Heart right ventricle (tissue), 16 donors: ENCODE measurements around the gene MBNL1. TPM values are rescaled to one million over a fixed set of nuclear protein-coding genes. Genes with fewer than 3 reads are reported as not detected.
A peak's percentile ranks its signal among the peaks of the same experiment; 100 is the strongest.

Experiments
- ATAC-seq, 8 donors: fragments of 200-7000 bp; cut with Tn5 transposase; one replicate each; pipeline ENCODE4 v1.9.1; 2020; ENCODE audit warnings: mild to moderate bottlenecking in 8 of 8, moderate library complexity in 8 of 8, moderate number of reproducible peaks in 1 of 8
- DNase-seq, 2 donors: peaks; one replicate each; pipeline ENCODE4 v3.0.0-alpha.2; 2020
- H3K27ac ChIP-seq, 10 donors: fragments of 200-600 bp; sonication (generic) in 2 of 10; one replicate each; pipeline versions ENCODE4 v1.5.0 to v1.8.0; 2020 to 2022; ENCODE audit warnings: mild to moderate bottlenecking in 3 of 10
- H3K27me3 ChIP-seq, 7 donors: fragments of 200-600 bp; one replicate each; pipeline ENCODE4 v1.8.0; 2021 to 2022; ENCODE audit warnings: mild to moderate bottlenecking in 2 of 7
- H3K36me3 ChIP-seq, 9 donors: fragments of 200-600 bp; sonication (generic) in 1 of 9; one replicate each; pipeline versions ENCODE4 v1.5.0 to v1.8.0; 2020 to 2022; ENCODE audit warnings: mild to moderate bottlenecking in 2 of 9
- H3K4me1 ChIP-seq, 9 donors: fragments of 200-600 bp; sonication (generic) in 1 of 9; one replicate each; pipeline versions ENCODE4 v1.5.0 to v1.8.0; 2020 to 2022; ENCODE audit warnings: mild to moderate bottlenecking in 4 of 9
- H3K4me3 ChIP-seq, 10 donors: fragments of 200-600 bp; sonication (generic) in 2 of 10; one replicate each; pipeline versions ENCODE4 v1.5.0 to v1.8.0; 2020 to 2022; ENCODE audit warnings: mild to moderate bottlenecking in 7 of 10, moderate library complexity in 2 of 10
- H3K9me3 ChIP-seq, 11 donors: fragments of 200-600 bp in 10 of 11; sonication (generic) in 2 of 11; one replicate each; pipeline versions ENCODE4 v1.5.0 to v1.8.0; 2013 to 2022; ENCODE audit warnings: mild to moderate bottlenecking in 2 of 11, control low read depth in 1 of 11, moderate library complexity in 1 of 11
- WGBS, 2 donors: extraction: QIAGEN DNeasy Blood & Tissue Kit; methylation state at CpG; one replicate each; pipeline ENCODE4 v1.1.7; 2013; ENCODE audit warnings: inconsistent platforms in 1 of 2; 5-methylcytosine and 5-hydroxymethylcytosine counted together
- intact Hi-C, 10 donors: fragments of 100-400 bp; cut with DNase I; formaldehyde crosslinking; loops; one replicate each; pipeline versions ENCODE4 v1.11.1 to v1.14.2; 2022
- long read RNA-seq, 3 donors: library from polyadenylated mRNA; unstranded; transcript quantifications; one replicate each; pipeline ENCODE4 v2.0.0, GENCODE V29; 2020 to 2021
- polyA plus RNA-seq, 2 donors: library from polyadenylated mRNA; stranded (reverse); fragments of 200-250 nt; gene quantifications; one replicate each; pipeline ENCODE4 v1.2.3, GENCODE V29; 2013
- total RNA-seq, 10 donors: library from RNA; stranded (reverse); fragmentation: NEBNext Ultra II Directional in 3 of 10; extraction: Animal tissue kit (Norgen Biotek cat#: 25700) in 3 of 10; gene quantifications; one replicate each; pipeline versions ENCODE4 v1.2.1 to v1.2.4, GENCODE V29; 2021 to 2023
- TF ChIP-seq, protein P1 (sequence below), 9 donors: fragments of 200-600 bp; sonication (generic) in 2 of 9; IDR thresholded peaks; one replicate each; pipeline versions ENCODE4 v1.5.0 to v1.8.0; 2021 to 2022; ENCODE audit warnings: antibody characterized with exemption in 9 of 9, mild to moderate bottlenecking in 5 of 9, moderate library complexity in 1 of 9
- donor health status: Arrhythmogenic right ventricular cardiomyopathy.
- donor health status: ischemic (EF 13 %, LVEDD 7.1; RV severe dilation, severe dysfunction).
- donor health status: healthy with polysubstance abuse.
- donor health status: DM: no; HTN: yes; CAD: no.
- donor health status: DM: no; HTN: no; CAD: no.
- donor health status: ischemic (EF 25% LVEDD 6.9; RV normal size, moderate dysfunction).
- donor health status: ischemic (EF 25% LVEDD 5.7; RV mildly dilated, moderate dysfunction).
- donor health status: healthy.
- donor health status: DM: yes; HTN: yes; CAD: no.
- donor health status: Ischemic cardiomyopathy.
- donor health status: ischemic (EF 35%, LVEDD 5.7; RV mildly dilated, moderate dysfunction).
- donor health status: nonischemic (EF 11% LVEDD 7.7; RV severe dilation, severe dysfunction).
- donor health status: DM: yes; HTN: yes; CAD: no.
- donor health status: PGD.
- donor health status: ischemic (EF 29% LVEDD 5.4; RV normal size, mild dysfunction).
- donor health status: nonischemic (EF 23%, LVEDD 6.1; RV moderate dilation, normal function).

The MBNL1 gene, protein sequence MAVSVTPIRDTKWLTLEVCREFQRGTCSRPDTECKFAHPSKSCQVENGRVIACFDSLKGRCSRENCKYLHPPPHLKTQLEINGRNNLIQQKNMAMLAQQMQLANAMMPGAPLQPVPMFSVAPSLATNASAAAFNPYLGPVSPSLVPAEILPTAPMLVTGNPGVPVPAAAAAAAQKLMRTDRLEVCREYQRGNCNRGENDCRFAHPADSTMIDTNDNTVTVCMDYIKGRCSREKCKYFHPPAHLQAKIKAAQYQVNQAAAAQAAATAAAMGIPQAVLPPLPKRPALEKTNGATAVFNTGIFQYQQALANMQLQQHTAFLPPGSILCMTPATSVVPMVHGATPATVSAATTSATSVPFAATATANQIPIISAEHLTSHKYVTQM
- total RNA-seq (100 to 1,000 TPM; 173 to 236 (median 190) TPM), polyA plus RNA-seq (10 to 100 TPM; 33.1 to 55.9 TPM)
- long read RNA-seq, donor 1, full-length matches to known transcripts = 16 of 107 reads
- long read RNA-seq, donor 1, partial matches to known transcripts = 57 of 107 reads
- long read RNA-seq, donor 1, other reads (novel, unspliced or antisense) = 34 of 107 reads
- long read RNA-seq, donor 2, full-length matches to known transcripts = 33 of 182 reads
- long read RNA-seq, donor 2, partial matches to known transcripts = 81 of 182 reads
- long read RNA-seq, donor 2, other reads (novel, unspliced or antisense) = 68 of 182 reads
- long read RNA-seq, donor 3, full-length matches to known transcripts = 94 of 279 reads
- long read RNA-seq, donor 3, partial matches to known transcripts = 100 of 279 reads
- long read RNA-seq, donor 3, other reads (novel, unspliced or antisense) = 85 of 279 reads

DNA sequence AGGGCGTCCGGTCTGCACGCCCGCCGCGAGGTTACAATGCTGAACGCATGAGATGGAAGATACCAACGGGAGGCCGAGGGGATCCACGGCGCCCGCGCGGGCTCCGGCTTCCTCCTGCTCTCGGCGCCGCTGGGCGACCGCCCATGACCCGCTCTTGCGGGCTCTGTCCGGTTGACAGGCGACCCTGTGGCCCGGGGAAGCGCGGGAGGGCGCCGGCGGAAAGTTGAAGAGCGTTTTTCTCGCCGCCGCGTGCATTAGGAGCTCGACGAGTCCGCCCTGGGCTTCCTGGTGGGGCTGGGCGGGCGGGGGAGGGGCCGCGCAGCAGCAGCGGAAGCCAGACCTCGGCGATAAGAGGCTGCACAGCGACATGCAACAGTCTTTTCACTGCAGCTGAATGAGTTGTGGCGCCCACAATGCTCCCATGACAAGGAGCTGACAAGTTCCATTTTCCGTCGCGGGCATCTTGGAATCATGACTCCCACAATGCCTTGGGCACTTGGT, at the start of gene MBNL1:
MBNL1 (plus strand) TSS at position 375 of the 501 bp plus-strand sequence. CDS start 31,265 bp downstream, outside the sequence.
- peaks cover 9 to 73% (median 55%) of the 10 kb centered on the region in 9 donors for H3K4me1 ChIP-seq
- TF ChIP-seq, protein P1, sequence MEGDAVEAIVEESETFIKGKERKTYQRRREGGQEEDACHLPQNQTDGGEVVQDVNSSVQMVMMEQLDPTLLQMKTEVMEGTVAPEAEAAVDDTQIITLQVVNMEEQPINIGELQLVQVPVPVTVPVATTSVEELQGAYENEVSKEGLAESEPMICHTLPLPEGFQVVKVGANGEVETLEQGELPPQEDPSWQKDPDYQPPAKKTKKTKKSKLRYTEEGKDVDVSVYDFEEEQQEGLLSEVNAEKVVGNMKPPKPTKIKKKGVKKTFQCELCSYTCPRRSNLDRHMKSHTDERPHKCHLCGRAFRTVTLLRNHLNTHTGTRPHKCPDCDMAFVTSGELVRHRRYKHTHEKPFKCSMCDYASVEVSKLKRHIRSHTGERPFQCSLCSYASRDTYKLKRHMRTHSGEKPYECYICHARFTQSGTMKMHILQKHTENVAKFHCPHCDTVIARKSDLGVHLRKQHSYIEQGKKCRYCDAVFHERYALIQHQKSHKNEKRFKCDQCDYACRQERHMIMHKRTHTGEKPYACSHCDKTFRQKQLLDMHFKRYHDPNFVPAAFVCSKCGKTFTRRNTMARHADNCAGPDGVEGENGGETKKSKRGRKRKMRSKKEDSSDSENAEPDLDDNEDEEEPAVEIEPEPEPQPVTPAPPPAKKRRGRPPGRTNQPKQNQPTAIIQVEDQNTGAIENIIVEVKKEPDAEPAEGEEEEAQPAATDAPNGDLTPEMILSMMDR (IDR thresholded peaks at IDR 0.05) = peak in 1 of 9 donors; percentile 13
- intact Hi-C loops = loop anchor here in 8 of 10 donors (1.0 to 10.0 kb wide), 11 partner anchors 32 to 1766 kb away; no protein-coding TSS in a partner anchor
- H3K36me3 ChIP-seq = no peaks in the 10 kb centered on the region
- no peaks in the 10 kb centered on the region for H3K27me3 ChIP-seq
- peak within 1 kb of the TSS; percentile 66 to 97 (median 81) for H3K4me3 ChIP-seq
- peak within 1 kb of the TSS; percentile 95 to 100 (median 98) for H3K27ac ChIP-seq
- DNase-seq (peak; percentile 82 to 85), ATAC-seq (peak; percentile 72 to 89 (median 80))
- H3K9me3 ChIP-seq = no peaks in the 10 kb centered on the region
- WGBS, 2 donors = 0 to 1% methylated on average over 45 to 50 of the region's 50 CpGs

DNA sequence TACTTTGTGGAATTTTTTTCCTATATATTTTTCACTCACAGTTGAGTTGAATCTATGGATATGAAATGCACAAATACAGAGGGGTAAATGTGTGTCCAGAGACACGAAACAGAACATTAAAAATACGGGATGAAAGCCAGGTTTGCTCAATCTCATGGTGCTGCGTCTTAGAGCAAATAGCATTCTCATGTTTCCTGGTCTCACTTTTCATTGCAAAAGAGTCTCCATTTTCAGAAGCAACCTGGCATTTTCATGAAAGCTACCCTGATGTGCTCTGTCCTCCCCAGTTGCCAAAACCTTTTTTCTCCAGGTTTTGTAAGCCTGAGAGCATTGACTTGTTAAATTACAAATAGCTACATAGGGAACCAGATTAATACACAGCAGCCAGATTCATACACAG, 49.5 kb upstream of the MBNL1 start:
- Histone ChIP-seq H3K27ac (no peak overlapping the region), H3K4me1 (peaks cover 0 to 46% (median 7%) of the 10 kb centered on the region in 9 donors), H3K27me3 (no peaks in the 10 kb centered on the region), H3K4me3 (no peak overlapping the region), H3K9me3 (no peaks in the 10 kb centered on the region), H3K36me3 (no peaks in the 10 kb centered on the region)
- ATAC-seq (no peak), DNase-seq (no peak)
- WGBS, 2 donors = 76 to 89% methylated on average over 3 of the region's 3 CpGs
- intact Hi-C loops = no loop called here
- TF ChIP-seq, protein P1 (IDR thresholded peaks at IDR 0.05) = no peak

DNA sequence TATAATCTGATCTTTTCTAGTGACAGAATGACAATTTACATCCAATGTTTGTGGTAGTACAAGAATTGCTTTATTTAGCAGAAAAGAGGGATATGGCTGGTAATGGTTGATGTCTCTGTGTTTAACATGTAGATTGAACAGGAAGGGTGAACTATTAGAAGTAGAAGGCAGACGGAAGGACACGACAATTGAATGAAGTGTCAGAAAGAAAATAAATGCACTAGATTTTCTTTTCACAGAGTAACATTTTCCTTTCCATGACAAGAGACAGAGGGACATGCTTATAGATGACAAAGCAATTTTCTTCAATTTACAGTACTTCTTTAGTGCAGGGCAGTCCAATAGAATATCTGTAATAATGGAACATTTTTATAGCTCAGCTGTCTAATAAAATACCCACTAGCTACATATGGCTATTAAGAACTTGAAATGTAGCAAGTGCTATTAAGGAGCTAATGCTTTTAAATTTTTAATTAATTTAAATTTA, 48.9 kb upstream of the MBNL1 start:
- intact Hi-C loops = loop anchor here in 2 of 10 donors (10.0 kb wide), 1 partner anchor 225 kb away; no protein-coding TSS in a partner anchor
- ATAC-seq = no peak
- H3K27me3 ChIP-seq = no peaks in the 10 kb centered on the region
- H3K27ac ChIP-seq = no peak overlapping the region
- peaks cover 0 to 49% (median 7%) of the 10 kb centered on the region in 9 donors for H3K4me1 ChIP-seq
- WGBS, 2 donors = 92 to 95% methylated on average over 2 of the region's 2 CpGs
- H3K4me3 ChIP-seq = no peak overlapping the region
- H3K36me3 ChIP-seq = no peaks in the 10 kb centered on the region
- DNase-seq = no peak
- TF ChIP-seq, protein P1 (IDR thresholded peaks at IDR 0.05) = no peak
- H3K9me3 ChIP-seq = no peaks in the 10 kb centered on the region

DNA sequence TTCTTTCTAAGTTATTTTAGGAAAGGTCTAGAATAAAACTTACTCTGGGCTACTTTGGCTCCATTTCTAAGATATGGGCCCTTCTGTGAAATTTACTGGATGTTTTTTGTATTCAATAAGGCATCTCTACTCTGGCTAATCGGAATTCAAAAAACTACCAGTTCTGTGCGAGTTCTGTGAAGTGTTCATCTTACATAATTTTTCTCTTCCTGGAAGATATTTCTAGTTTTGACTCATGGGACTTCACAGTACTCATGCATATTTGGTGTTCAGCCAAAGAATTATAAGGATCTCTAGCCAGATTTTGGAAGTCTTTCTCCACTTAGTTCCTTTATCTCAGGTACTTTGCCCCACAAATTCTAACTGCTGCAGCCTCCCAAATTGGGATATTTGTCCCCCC, 46.4 kb upstream of the MBNL1 start:
- Histone ChIP-seq H3K4me3 (no peak overlapping the region), H3K27ac (peak overlapping the region in 7 of 10 donors; percentile 22 to 68 (median 55)), H3K36me3 (no peaks in the 10 kb centered on the region), H3K9me3 (no peaks in the 10 kb centered on the region), H3K4me1 (peaks cover 0 to 49% (median 7%) of the 10 kb centered on the region in 9 donors), H3K27me3 (no peaks in the 10 kb centered on the region)
- WGBS, 2 donors = 42 to 45% methylated on average over 2 of the region's 2 CpGs
- ATAC-seq = peak in 7 of 8 donors; percentile 58 to 79 (median 73)
- DNase-seq = no peak
- TF ChIP-seq, protein P1 (IDR thresholded peaks at IDR 0.05) = no peak
- intact Hi-C loops = loop anchor here in 2 of 10 donors (10.0 kb wide), 1 partner anchor 222 kb away; no protein-coding TSS in a partner anchor
